HEK293 (cell line): ENCODE results near the gene CCDC183.

Experiments
- CTCF ChIA-PET: fragments of 350-600 bp; formaldehyde crosslinking; extraction: SDS; loops from one replicate; lab custom pipeline; 2021; ENCODE audit warnings: antibody characterized with exemption; lab: Yijun Ruan, JAX
- POLR2A ChIA-PET: fragments of 300-600 bp; formaldehyde crosslinking; extraction: SDS; loops from one replicate; lab custom pipeline; 2020; ENCODE audit warnings: antibody characterized with exemption, inconsistent platforms; lab: Yijun Ruan, JAX
- H3K27ac ChIP-seq: fragments of 200-500 bp; sonication (Bioruptor generic); 2 replicates; pipeline ENCODE4 v1.5.1; 2014; ENCODE audit warnings: low read depth, low read length, control low read depth, inconsistent platforms; ENCODE audit errors: extremely low read depth
- H3K36me3 ChIP-seq, 2 experiments: fragments of 200-500 bp in 1 of 2; sonication (Bioruptor generic) in 1 of 2; 1 replicate in 1 of 2; 2 replicates in 1 of 2; pipeline ENCODE4 v1.5.1; 2014 to 2017; ENCODE audit warnings: inconsistent platforms in 2 of 2, low read length in 2 of 2; ENCODE audit not compliant: control insufficient read depth in 2 of 2, insufficient read depth in 1 of 2
- H3K4me1 ChIP-seq: fragments of 200-500 bp; sonication (Bioruptor generic); 2 replicates; pipeline ENCODE4 v1.5.1; 2014; ENCODE audit warnings: mild to moderate bottlenecking, low read length, inconsistent platforms; ENCODE audit not compliant: control insufficient read depth, insufficient read depth
- H3K4me3 ChIP-seq: 2 replicates; pipeline ENCODE4 v1.5.1; 2011; ENCODE audit warnings: low read depth, mild to moderate bottlenecking, control low read depth, low read length, moderate library complexity
- H3K9me3 ChIP-seq: fragments of 200-500 bp; sonication (Bioruptor generic); 2 replicates; pipeline ENCODE4 v1.5.1; 2014; ENCODE audit warnings: low read depth, low read length, inconsistent platforms; ENCODE audit not compliant: control insufficient read depth, insufficient read depth
- CTCF ChIP-seq: fragments of 450-650 bp; formaldehyde crosslinking; IDR thresholded peaks from 2 replicates; pipeline ENCODE4 v1.5.1; 2016; ENCODE audit warnings: missing biosample characterization, missing genetic modification characterization
- PATZ1 ChIP-seq: fragments of 450-650 bp; formaldehyde crosslinking; IDR thresholded peaks from 2 replicates; pipeline ENCODE4 v1.5.1; 2016; ENCODE audit warnings: missing biosample characterization, missing genetic modification characterization
- REPIN1 ChIP-seq: fragments of 450-650 bp; formaldehyde crosslinking; IDR thresholded peaks from 2 replicates; pipeline ENCODE4 v1.5.1; 2017; ENCODE audit warnings: missing biosample characterization, missing genetic modification characterization, low read depth
- SALL2 ChIP-seq: fragments of 450-650 bp; formaldehyde crosslinking; IDR thresholded peaks from 2 replicates; pipeline ENCODE4 v1.5.0; 2017; ENCODE audit warnings: missing biosample characterization, mild to moderate bottlenecking, missing genetic modification characterization, borderline replicate concordance
- ZBTB6 ChIP-seq: fragments of 450-650 bp; formaldehyde crosslinking; IDR thresholded peaks from 2 replicates; pipeline ENCODE4 v1.5.1; 2017; ENCODE audit warnings: missing biosample characterization, missing genetic modification characterization
- ZIC2 ChIP-seq: fragments of 450-650 bp; formaldehyde crosslinking; IDR thresholded peaks from 2 replicates; pipeline ENCODE4 v1.5.1; 2016; ENCODE audit warnings: missing biosample characterization, missing genetic modification characterization
- ZNF112 ChIP-seq: fragments of 450-650 bp; formaldehyde crosslinking; IDR thresholded peaks from 2 replicates; pipeline ENCODE4 v1.5.0; 2017; ENCODE audit warnings: missing biosample characterization, missing genetic modification characterization
- ZNF114 ChIP-seq: fragments of 450-650 bp; formaldehyde crosslinking; IDR thresholded peaks from 2 replicates; pipeline ENCODE4 v1.5.0; 2017; ENCODE audit warnings: missing biosample characterization, missing genetic modification characterization
- ZNF148 ChIP-seq: fragments of 450-650 bp; formaldehyde crosslinking; IDR thresholded peaks from 2 replicates; pipeline ENCODE4 v1.5.0; 2017; ENCODE audit warnings: missing biosample characterization, missing genetic modification characterization, borderline replicate concordance
- ZNF18 ChIP-seq: fragments of 450-650 bp; formaldehyde crosslinking; IDR thresholded peaks from 2 replicates; pipeline ENCODE4 v1.5.1; 2016; ENCODE audit warnings: missing biosample characterization, missing genetic modification characterization
- ZNF239 ChIP-seq: fragments of 450-650 bp; formaldehyde crosslinking; IDR thresholded peaks from 2 replicates; pipeline ENCODE4 v1.5.1; 2016; ENCODE audit warnings: missing biosample characterization, missing genetic modification characterization
- ZNF266 ChIP-seq: fragments of 450-650 bp; formaldehyde crosslinking; IDR thresholded peaks from 2 replicates; pipeline ENCODE4 v1.5.1; 2016; ENCODE audit warnings: missing biosample characterization, missing genetic modification characterization, low read depth
- ZNF394 ChIP-seq: fragments of 450-650 bp; formaldehyde crosslinking; IDR thresholded peaks from 2 replicates; pipeline ENCODE4 v1.5.1; 2016; ENCODE audit warnings: missing biosample characterization, missing genetic modification characterization, mild to moderate bottlenecking, moderate library complexity, borderline replicate concordance
- ZNF423 ChIP-seq: fragments of 450-650 bp; formaldehyde crosslinking; IDR thresholded peaks from 2 replicates; pipeline ENCODE4 v1.5.1; 2016; ENCODE audit warnings: missing biosample characterization, missing genetic modification characterization
- ZNF426 ChIP-seq: fragments of 450-650 bp; formaldehyde crosslinking; IDR thresholded peaks from 2 replicates; pipeline ENCODE4 v1.5.1; 2017; ENCODE audit warnings: missing biosample characterization, missing genetic modification characterization, mild to moderate bottlenecking, inconsistent platforms, moderate library complexity
- ZNF624 ChIP-seq: fragments of 450-650 bp; formaldehyde crosslinking; IDR thresholded peaks from 2 replicates; pipeline ENCODE4 v1.5.1; 2017; ENCODE audit warnings: missing biosample characterization, missing genetic modification characterization
- ZNF677 ChIP-seq: fragments of 450-650 bp; IDR thresholded peaks from 2 replicates; pipeline ENCODE4 v1.5.0; 2018; ENCODE audit warnings: missing biosample characterization, mild to moderate bottlenecking, missing genetic modification characterization, moderate library complexity
- ZNF76 ChIP-seq: fragments of 450-650 bp; formaldehyde crosslinking; IDR thresholded peaks from 2 replicates; pipeline ENCODE4; 2016; ENCODE audit warnings: low read depth, missing biosample characterization, missing genetic modification characterization, borderline replicate concordance
- ZNF791 ChIP-seq: fragments of 450-650 bp; formaldehyde crosslinking; IDR thresholded peaks from 2 replicates; pipeline ENCODE4 v1.5.1; 2016; ENCODE audit warnings: missing biosample characterization, missing genetic modification characterization

The CCDC183 gene

GRCh38 chr9:136805207-136805740 lies 9.1 kb downstream of the CCDC183 start:
- no peak for TF ChIP-seq ZNF76
- no peak for TF ChIP-seq ZNF112 (tag by site-specific recombination)
- no peak for TF ChIP-seq ZNF239 (tag by site-specific recombination)
- TF ChIP-seq ZNF114 (tag by site-specific recombination): no peak
- TF ChIP-seq PATZ1 (tag by site-specific recombination): no peak
- TF ChIP-seq ZNF624 (tag by site-specific recombination): no peak
- TF ChIP-seq CTCF (tag by site-specific recombination): no peak
- TF ChIP-seq SALL2 (tag by site-specific recombination): no peak
- TF ChIP-seq ZNF266 (tag by site-specific recombination): no peak
- no peak for TF ChIP-seq ZNF423 (tag by site-specific recombination)
- Histone ChIP-seq H3K4me1 (peaks cover 12% of the 10 kb centered on the region), H3K27ac (no peak overlapping the region), H3K4me3 (no peak overlapping the region), H3K9me3 (no peaks in the 10 kb centered on the region), H3K36me3 (peaks cover 0 to 20% of the 10 kb centered on the region in 2 experiments; a peak in 1 of 3 replicates)
- CTCF ChIA-PET: interaction anchor here (1.1 to 2.6 kb wide), 3 partner anchors 13 to 230 kb away, joined by 3 to 18 read pairs (median 4); no protein-coding TSS in a partner anchor
- POLR2A ChIA-PET: interaction anchor here (0.7 to 3.3 kb wide), 3 partner anchors 10 to 43 kb away, joined by 3 to 15 read pairs (median 4); partner anchors contain the start of gene AJM1

- Histone ChIP-seq H3K4me3 (no peak overlapping the region), H3K4me1 (peaks cover 7% of the 10 kb centered on the region; the same call in 1 of the 2 replicates), H3K36me3 (peaks cover 5 to 25% of the 10 kb centered on the region in 2 experiments; a peak in 2 of 3 replicates), H3K27ac (no peak overlapping the region), H3K9me3 (no peaks in the 10 kb centered on the region)
- TF ChIP-seq ZNF148 (tag by site-specific recombination) (no peak), ZNF677 (tag by site-specific recombination) (no peak), ZNF426 (tag by site-specific recombination) (no peak), ZBTB6 (tag by site-specific recombination) (peak; percentile 33; the same call in 1 of the 2 replicates), ZNF18 (tag by site-specific recombination) (no peak), ZNF394 (tag by site-specific recombination) (peak; percentile 33; the same call in 1 of the 2 replicates), ZNF791 (tag by site-specific recombination) (no peak), REPIN1 (tag by site-specific recombination) (no peak), ZIC2 (tag by site-specific recombination) (no peak)
- POLR2A ChIA-PET: interaction anchor here (0.7 to 3.3 kb wide), 7 partner anchors 8 to 264 kb away, joined by 3 to 15 read pairs (median 3); partner anchors contain the start of genes AJM1 and SAPCD2
- CTCF ChIA-PET: interaction anchor here (0.6 to 2.6 kb wide), 5 partner anchors 14 to 229 kb away, joined by 3 to 18 read pairs (median 4); partner anchors contain the start of gene AJM1
Measured at GRCh38 chr9:136806067-136806466, 9.9 kb downstream of the CCDC183 start.
